K562 (cell line): ENCODE measurements around the gene ALG14. TPM values are rescaled to one million over a fixed set of nuclear protein-coding genes. Genes with fewer than 3 reads are reported as not detected.

ENCODE experiments used
- ARNT ChIP-seq, 2 experiments: fragments of 450-650 bp; IDR thresholded peaks; 2 replicates each; pipeline ENCODE4 v1.6.1; 2016; ENCODE audit warnings: mild to moderate bottlenecking in 1 of 2
- BDP1 ChIP-seq: IDR thresholded peaks from 3 replicates; pipeline ENCODE4 v1.6.1; 2011; ENCODE audit not compliant: insufficient read length, insufficient read depth
- CREB5 ChIP-seq: fragments of 250-450 bp; sonication (Bioruptor Pico); IDR thresholded peaks from 2 replicates; pipeline ENCODE4 v1.5.0; 2020; ENCODE audit warnings: mild to moderate bottlenecking
- CREBBP ChIP-seq: IDR thresholded peaks from one replicate; pipeline ENCODE4 v1.6.1; 2012; ENCODE audit warnings: low read depth, mild to moderate bottlenecking, control low read depth, inconsistent platforms, low read length
- E2F3 ChIP-seq: fragments of 250-450 bp; sonication (Bioruptor Pico); IDR thresholded peaks from 2 replicates; pipeline ENCODE4 v1.4.0; 2020; ENCODE audit warnings: mild to moderate bottlenecking
- FOXO4 ChIP-seq: fragments of 450-650 bp; formaldehyde crosslinking; IDR thresholded peaks from 2 replicates; pipeline ENCODE4 v1.4.0; 2020; ENCODE audit warnings: mild to moderate bottlenecking, moderate library complexity
- ILK ChIP-seq: fragments of 450-650 bp; IDR thresholded peaks from 2 replicates; pipeline ENCODE4 v1.6.1; 2016; ENCODE audit warnings: missing genetic modification characterization, low read depth, mild to moderate bottlenecking, missing compliant biosample characterization, moderate library complexity, borderline replicate concordance
- KAT8 ChIP-seq: fragments of 450-650 bp; IDR thresholded peaks from 2 replicates; pipeline ENCODE4 v1.6.1; 2016; ENCODE audit warnings: low read depth, mild to moderate bottlenecking
- KLF13 ChIP-seq: fragments of 450-650 bp; IDR thresholded peaks from 2 replicates; pipeline ENCODE4 v1.6.1; 2016; ENCODE audit warnings: missing genetic modification characterization, low read depth, mild to moderate bottlenecking, missing compliant biosample characterization, moderate library complexity, borderline replicate concordance
- MTF1 ChIP-seq: fragments of 250-450 bp; sonication (Bioruptor Pico); IDR thresholded peaks from 2 replicates; pipeline ENCODE4 v1.9.0; 2021; ENCODE audit warnings: moderate library complexity, mild to moderate bottlenecking, inconsistent platforms, borderline replicate concordance
- NR0B1 ChIP-seq: fragments of 450-650 bp; IDR thresholded peaks from one replicate; pipeline ENCODE4 v1.6.1; 2018; ENCODE audit warnings: mild to moderate bottlenecking, moderate library complexity; ENCODE audit not compliant: partially characterized antibody
- NR3C1 ChIP-seq: sonication (generic); formaldehyde crosslinking; IDR thresholded peaks from 2 replicates; pipeline ENCODE4 v1.8.1; 2022; ENCODE audit warnings: missing genetic modification reagents
- PKNOX1 ChIP-seq: fragments of 450-650 bp; IDR thresholded peaks from 2 replicates; pipeline ENCODE4 v1.6.1; 2016
- RBFOX2 ChIP-seq: fragments of 200-400 bp; formaldehyde crosslinking; IDR thresholded peaks from 2 replicates; pipeline ENCODE4 v1.6.1; 2017; ENCODE audit warnings: low read depth, mild to moderate bottlenecking, low read length, moderate library complexity
- SMARCA5 ChIP-seq: fragments of 450-650 bp; IDR thresholded peaks from 2 replicates; pipeline ENCODE4 v1.6.1; 2016
- SOX6 ChIP-seq: fragments of 450-650 bp; IDR thresholded peaks from 2 replicates; pipeline ENCODE4 v1.6.1; 2014; ENCODE audit warnings: mild to moderate bottlenecking
- TAF7 ChIP-seq: fragments of 450-650 bp; IDR thresholded peaks from 2 replicates; pipeline ENCODE4 v1.6.1; 2016; ENCODE audit warnings: missing genetic modification characterization, missing compliant biosample characterization
- TCF3 ChIP-seq: sonication (generic); formaldehyde crosslinking; IDR thresholded peaks from 2 replicates; pipeline ENCODE4 v1.4.0; 2020; ENCODE audit warnings: mild to moderate bottlenecking, missing genetic modification reagents
- U2AF1 ChIP-seq: fragments of 200-400 bp; formaldehyde crosslinking; optimal IDR thresholded peaks from 2 replicates; pipeline ENCODE3; 2017; ENCODE audit warnings: mild to moderate bottlenecking, low read depth, low read length, moderate library complexity
- ZBTB34 ChIP-seq: fragments of 250-450 bp; sonication (Bioruptor Pico); IDR thresholded peaks from 2 replicates; pipeline ENCODE4 v1.8.0; 2021; ENCODE audit warnings: mild to moderate bottlenecking, moderate library complexity
- ZC3H8 ChIP-seq: fragments of 450-650 bp; IDR thresholded peaks from 2 replicates; pipeline ENCODE4 v1.6.1; 2017
- ZEB2 ChIP-seq: fragments of 450-650 bp; IDR thresholded peaks from 2 replicates; pipeline ENCODE4 v1.6.1; 2016
- ZNF785 ChIP-seq: fragments of 250-450 bp; sonication (Bioruptor Pico); IDR thresholded peaks from 2 replicates; pipeline ENCODE4 v1.4.0; 2020; ENCODE audit warnings: mild to moderate bottlenecking
- polyA plus RNA-seq, 8 experiments: library from polyadenylated mRNA; depleted of rRNA in 4 of 8; stranded (reverse) in 5 of 8; unstranded in 3 of 8; fragments of >200 nt; fragmentation: Nextera tagmentation in 2 of 8; fragmentation: Illumina TruSeq in 1 of 8; extraction: Ambion mirVana in 2 of 8; extraction: Trizol in 1 of 8; gene quantifications; 2 replicates each; pipeline versions ENCODE4 v1.2.1 to v1.2.3, GENCODE V29; 2011 to 2014; ENCODE audit warnings: inconsistent platforms in 1 of 8, missing spikeins in 1 of 8
- total RNA-seq, 7 experiments: library from RNA; depleted of rRNA in 6 of 7; stranded (reverse); fragments of >200 nt in 6 of 7; fragmentation: Illumina TruSeq in 2 of 7; extraction: Trizol in 2 of 7; gene quantifications; 2 replicates each; pipeline versions ENCODE4 v1.2.1 to v1.2.3, GENCODE V29; 2011 to 2021; ENCODE audit warnings: low replicate concordance in 1 of 7

ALG14 gene
- total and polyA plus RNA-seq, 9 of the 15 experiments (the other 6 are each of a cell fraction or from before 2014, with no cell fraction given) = 2.8 to 16.2 (median 4.9) TPM

- no peak for TF ChIP-seq FOXO4 (CRISPR knock-in tag)
- no peak for TF ChIP-seq TAF7 (tag)
- no peak for TF ChIP-seq PKNOX1
- TF ChIP-seq NR0B1 = no peak
- no peak for TF ChIP-seq MTF1 (CRISPR knock-in tag)
- TF ChIP-seq ZBTB34 = no peak
- no peak for TF ChIP-seq KAT8
- no peak for TF ChIP-seq ILK (tag)
- no peak for TF ChIP-seq U2AF1
- peak; percentile 80 for TF ChIP-seq SOX6
- TF ChIP-seq CREBBP = no peak
- no peak for TF ChIP-seq BDP1
- TF ChIP-seq ZEB2 = peak; percentile 72
- no peak for TF ChIP-seq ZC3H8
- TF ChIP-seq ZNF785 (CRISPR knock-in tag) = no peak
- TF ChIP-seq ARNT (IDR thresholded peaks at IDR 0.05) = peak; percentile 24 to 61; a peak in 1 of 4 replicates
- no peak for TF ChIP-seq CREB5 (CRISPR knock-in tag)
- no peak for TF ChIP-seq SMARCA5
- no peak for TF ChIP-seq RBFOX2
- no peak for TF ChIP-seq KLF13
- no peak for TF ChIP-seq E2F3 (CRISPR knock-in tag)
- TF ChIP-seq TCF3 (CRISPR knock-in tag) = peak; percentile 94
- TF ChIP-seq NR3C1 (CRISPR knock-in tag) = no peak
- TF ChIP-seq, all 486 proteins: peak for 69
Observed at GRCh38 chr1:95115708-95116137, 43.0 kb upstream of the ALG14 start (continued).
